GM18526 (cell line): ENCODE measurements around the gene CCDC69.

ENCODE experiments used
- POLR2A ChIP-seq: IDR thresholded peaks from 3 replicates; pipeline ENCODE4 v1.6.1; 2011; ENCODE audit not compliant: insufficient read length; ENCODE audit errors: extremely low read depth

Gene CCDC69

DNA sequence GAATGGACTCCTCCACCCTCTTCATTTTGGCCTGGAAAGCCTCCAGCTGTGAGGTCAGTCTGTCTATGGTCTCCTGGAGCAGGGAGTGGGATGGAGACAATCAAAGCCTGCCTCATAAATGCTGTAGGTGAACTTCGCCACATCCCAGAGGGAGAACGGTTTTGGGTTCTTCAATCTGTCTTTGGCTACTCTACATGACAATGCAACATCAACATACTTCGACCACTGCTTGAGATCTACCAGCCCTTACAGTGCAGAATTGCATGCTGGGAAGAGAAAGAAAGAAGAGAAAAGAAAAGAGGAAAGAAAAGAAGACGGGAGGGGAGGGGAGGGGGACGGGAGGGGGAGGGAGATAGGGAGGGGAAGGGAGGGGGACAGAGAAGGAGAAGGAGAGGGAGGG, 37.8 kb downstream of the CCDC69 start:
- no peak for TF ChIP-seq POLR2A

DNA sequence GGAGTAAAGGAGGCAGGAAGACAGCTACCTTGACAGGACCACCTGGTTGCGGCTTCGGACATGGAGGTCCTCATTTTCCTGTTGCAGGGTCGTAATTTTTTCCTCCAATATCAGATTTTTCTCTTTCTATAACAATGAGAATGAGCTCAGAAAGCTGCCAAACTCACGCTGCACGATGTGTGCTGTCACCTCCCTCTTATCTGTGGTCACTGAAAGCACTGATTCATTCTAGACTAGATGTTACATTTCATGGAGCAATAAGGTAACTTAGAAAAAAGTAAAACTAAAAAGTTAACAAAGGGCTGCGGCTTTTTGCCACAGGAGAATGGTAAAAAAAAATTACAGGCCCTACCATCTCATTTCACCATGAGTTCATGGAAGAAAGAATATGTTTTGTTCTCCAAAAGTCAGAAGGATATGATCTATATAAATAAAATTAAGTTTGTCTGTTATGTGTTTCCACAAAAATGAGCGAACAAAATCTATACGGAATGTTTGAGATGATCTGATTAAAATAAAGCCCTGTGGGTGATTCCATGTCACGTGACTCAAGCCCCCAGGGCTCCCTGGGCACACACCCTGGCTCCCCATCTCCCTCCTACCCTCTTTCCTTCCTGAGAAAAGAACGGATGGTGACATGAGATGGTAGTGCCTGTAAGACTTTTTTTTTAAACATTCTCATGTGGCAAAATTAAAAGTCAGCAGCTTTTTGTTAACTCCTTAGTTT, 39.4 kb downstream of the CCDC69 start:
- TF ChIP-seq POLR2A, result no peak

DNA sequence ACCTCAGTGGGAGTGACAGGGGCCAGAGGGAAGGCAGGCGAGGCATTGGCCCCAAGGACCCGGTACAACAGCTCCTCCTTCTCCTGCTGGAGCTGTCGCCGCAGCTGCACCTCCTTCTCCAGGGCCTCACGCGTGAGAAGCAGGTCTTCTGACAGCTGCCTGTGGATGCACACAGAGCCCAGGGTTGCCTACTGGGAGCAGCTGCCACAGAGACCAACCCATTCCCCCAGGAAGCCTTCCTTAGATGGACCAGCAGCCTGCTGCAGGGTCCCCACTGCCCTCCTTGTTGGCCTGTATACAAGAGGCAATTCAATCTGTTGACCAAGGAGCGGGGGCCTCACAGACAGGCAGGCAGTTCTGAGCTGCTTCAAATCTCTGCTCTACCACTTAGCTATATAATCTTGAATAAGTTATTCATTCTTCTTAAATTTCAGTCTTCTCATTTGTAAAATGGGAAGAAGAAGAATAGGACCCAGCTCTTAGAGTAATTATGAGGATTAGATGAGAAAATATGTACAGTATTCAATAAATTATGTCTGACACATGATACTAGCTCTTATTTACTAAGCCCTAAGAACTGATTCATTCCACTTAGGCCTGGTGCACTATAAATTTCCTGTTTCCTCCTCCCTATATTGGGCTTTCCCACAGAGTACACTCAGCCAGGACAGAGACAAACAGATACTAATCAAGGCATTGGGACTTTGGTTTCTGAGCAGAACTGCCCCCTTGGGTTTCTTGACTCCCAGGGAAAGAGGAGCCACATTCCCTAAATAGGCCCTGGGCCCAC, 40.2 kb downstream of the CCDC69 start:
- no peak for TF ChIP-seq POLR2A

DNA sequence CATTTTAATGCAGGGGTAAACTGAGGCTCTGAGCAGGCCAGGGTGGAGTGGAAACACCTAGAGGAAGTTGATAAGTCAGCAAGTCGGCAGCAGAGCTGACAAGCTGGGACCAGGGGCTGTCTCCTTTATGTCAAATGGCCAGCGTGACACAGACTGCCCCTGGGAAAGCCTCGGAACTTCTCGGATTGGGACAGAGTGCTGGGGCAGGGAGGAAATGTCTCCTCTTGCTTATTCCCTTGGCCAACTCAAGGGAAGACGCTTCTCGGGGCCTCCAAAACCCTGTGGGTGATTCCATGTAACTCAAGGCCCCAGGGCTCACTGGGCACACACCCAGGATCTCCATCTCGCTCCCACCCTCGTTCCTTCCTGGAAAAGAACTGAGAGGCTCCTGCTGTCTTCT, 40.9 kb downstream of the CCDC69 start:
- TF ChIP-seq POLR2A, result no peak

DNA sequence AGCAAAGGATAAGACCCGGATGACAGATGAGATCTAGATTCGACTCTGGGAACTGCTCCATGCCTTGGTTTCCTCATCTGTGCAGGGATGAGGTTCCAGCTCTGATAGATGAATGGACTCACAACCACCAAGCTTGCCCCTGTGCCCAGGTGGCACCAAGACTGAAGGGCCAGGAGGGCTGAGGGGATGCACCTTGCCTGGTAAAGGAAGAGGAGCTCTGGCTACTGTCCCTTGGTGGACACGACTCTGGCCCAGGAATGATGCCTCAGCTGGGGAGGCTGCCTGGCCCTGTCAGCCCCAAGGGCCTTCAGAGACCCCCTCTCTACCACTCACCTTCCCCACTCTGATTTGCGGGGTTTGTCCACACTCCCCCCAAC, 41.4 kb downstream of the CCDC69 start:
- TF ChIP-seq POLR2A, result no peak

- no peak for TF ChIP-seq POLR2A
Measured at GRCh38 chr5:151181818-151182523, 41.9 kb downstream of the CCDC69 start.

GRCh38 chr5:151180291-151180690, 43.6 kb downstream of the CCDC69 start:
- TF ChIP-seq POLR2A, result no peak

DNA sequence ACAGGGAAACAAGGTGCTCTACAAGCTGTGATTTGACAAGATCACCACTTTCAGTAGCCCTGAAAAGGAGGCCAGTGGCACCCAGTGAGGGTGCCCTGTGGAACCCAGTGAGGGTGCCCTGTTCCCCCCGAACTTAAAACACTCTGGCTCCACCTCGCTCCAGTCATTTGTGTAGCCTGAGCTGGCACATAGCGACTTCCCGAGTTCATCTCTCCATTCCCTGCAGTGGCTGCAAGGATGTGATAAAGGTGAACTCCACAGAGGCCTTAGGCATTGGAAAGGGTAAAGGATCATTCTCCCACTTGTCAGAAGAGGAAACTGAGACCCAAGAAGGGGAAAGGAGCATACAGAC, 44.4 kb downstream of the CCDC69 start:
- TF ChIP-seq POLR2A, result no peak

DNA sequence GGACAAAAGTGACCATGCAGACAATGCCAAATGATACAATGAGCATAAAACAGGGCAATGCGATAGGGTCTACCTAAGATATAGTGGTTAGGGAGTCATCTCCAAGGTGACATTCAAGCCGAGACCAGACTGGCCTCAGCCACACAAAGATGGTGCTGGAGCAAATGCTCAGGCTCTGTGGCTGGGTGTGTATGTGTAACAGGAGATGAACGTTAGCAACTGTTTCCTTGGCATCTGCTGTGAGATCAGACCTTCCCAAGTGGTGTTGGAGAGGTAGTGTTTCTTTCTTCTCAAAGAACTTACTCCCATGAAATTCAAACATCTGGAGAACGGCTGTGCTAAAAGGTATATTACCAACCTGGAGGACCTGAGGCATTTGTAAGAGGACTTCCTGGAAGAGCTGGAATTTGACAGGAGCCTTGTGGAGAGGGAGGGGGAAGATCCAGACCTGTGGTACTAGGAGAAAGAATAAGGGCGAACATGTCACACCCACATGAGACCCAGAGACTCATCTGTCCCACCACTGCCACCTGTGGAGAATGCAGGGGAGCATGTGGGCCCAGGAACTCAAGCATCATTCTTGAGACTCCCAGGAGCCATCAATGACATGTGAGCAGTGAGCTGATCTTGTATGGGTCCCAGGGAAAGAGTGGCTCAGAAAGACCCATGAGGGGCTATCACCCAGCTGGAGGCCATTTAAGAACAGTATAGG, 45.0 kb downstream of the CCDC69 start:
- no peak for TF ChIP-seq POLR2A

DNA sequence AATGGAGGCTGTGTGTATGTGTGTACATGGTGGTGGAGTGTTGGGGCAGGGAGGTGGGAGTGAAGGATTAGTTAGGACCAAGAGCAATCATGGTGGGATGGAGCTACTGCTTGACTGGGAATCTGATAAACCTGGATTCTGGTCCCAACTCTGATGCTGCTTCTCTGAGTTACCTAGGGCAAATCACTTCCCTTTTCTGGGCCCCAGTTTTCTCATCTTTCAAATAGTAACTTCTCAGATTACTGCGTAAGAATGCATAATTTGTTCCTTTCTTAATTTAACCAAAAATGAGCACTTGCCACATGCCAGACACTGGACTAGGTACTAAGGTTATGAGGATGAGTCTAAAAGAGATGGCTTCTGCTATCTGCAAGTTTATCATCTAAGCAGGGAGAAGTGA, 45.5 kb downstream of the CCDC69 start:
- no peak for TF ChIP-seq POLR2A

- TF ChIP-seq POLR2A, result no peak
Measured at GRCh38 chr5:151174612-151175101, 49.2 kb downstream of the CCDC69 start.

- TF ChIP-seq POLR2A, result no peak
Measured at GRCh38 chr5:151173711-151174611, 49.9 kb downstream of the CCDC69 start.

- TF ChIP-seq POLR2A, result no peak
Measured at GRCh38 chr5:151171529-151171928, 52.4 kb downstream of the CCDC69 start.

- TF ChIP-seq POLR2A, result no peak
Measured at GRCh38 chr5:151168602-151169344, 55.1 kb downstream of the CCDC69 start.
